Measurements from ENCODE around the gene JTB. TPM values are rescaled to one million over a fixed set of nuclear protein-coding genes. Genes with fewer than 3 reads are reported as not detected.
A peak's percentile ranks its signal among the peaks of the same experiment; 100 is the strongest.

Gene JTB
- total RNA-seq, 3 donors from 2014 or later (not counting 1 experiment from before 2014, with no cell fraction given): 96.9 to 107 (median 101) TPM

- Mint-ChIP-seq H3K36me3 (no peaks in the 10 kb centered on the region), H3K4me3 (no peak overlapping the region), H3K4me1 (peaks cover 15 to 19% of the 10 kb centered on the region in 2 donors), H3K27ac (peak overlapping the region; percentile 79 to 85), H3K27me3 (ENCODE audit: low read depth in 2 of 2) (no peaks in the 10 kb centered on the region), H3K9me3 (no peaks in the 10 kb centered on the region)
- Histone ChIP-seq H3K27ac (ENCODE audit: low read length) (no peak overlapping the region), H3K27me3 (ENCODE audit: control insufficient read depth, insufficient read depth, low read length) (no peaks in the 10 kb centered on the region), H3K36me3 (ENCODE audit: control insufficient read depth, insufficient read depth, low read length) (peaks cover 31% of the 10 kb centered on the region), H3K4me3 (ENCODE audit: low read length) (no peak overlapping the region), H3K9me3 (ENCODE audit: control insufficient read depth, insufficient read depth, low read length) (no peaks in the 10 kb centered on the region), H3K4me1 (ENCODE audit: control insufficient read depth, insufficient read depth, low read length) (peaks cover 4% of the 10 kb centered on the region)
- ATAC-seq (no peak), DNase-seq (no peak)
- 90% methylated on average over 4 of the region's 4 CpGs for WGBS (ENCODE audit: insufficient coverage)
- intact Hi-C loops (cut with micrococcal nuclease): no loop called here
- TF ChIP-seq CTCF (IDR thresholded peaks at IDR 0.05): no peak
Measured at GRCh38 chr1:153928791-153929341, 48.6 kb downstream of the JTB start.

- no peak overlapping the region for H3K4me3 ChIP-seq (ENCODE audit: low read length)
- intact Hi-C loops (cut with micrococcal nuclease): no loop called here
- H3K27me3 ChIP-seq (ENCODE audit: control insufficient read depth, insufficient read depth, low read length): no peaks in the 10 kb centered on the region
- H3K36me3 ChIP-seq (ENCODE audit: control insufficient read depth, insufficient read depth, low read length): peaks cover 24% of the 10 kb centered on the region
- Mint-ChIP-seq H3K27me3 (ENCODE audit: low read depth in 2 of 2) (no peaks in the 10 kb centered on the region), H3K4me1 (peaks cover 21 to 25% of the 10 kb centered on the region in 2 donors), H3K27ac (peak overlapping the region; percentile 79 to 85), H3K9me3 (no peaks in the 10 kb centered on the region), H3K36me3 (no peaks in the 10 kb centered on the region), H3K4me3 (no peak overlapping the region)
- peaks cover 9% of the 10 kb centered on the region for H3K4me1 ChIP-seq (ENCODE audit: control insufficient read depth, insufficient read depth, low read length)
- WGBS (ENCODE audit: insufficient coverage): 100% methylated on average over 1 of the region's 1 CpG
- ATAC-seq: no peak
- H3K9me3 ChIP-seq (ENCODE audit: control insufficient read depth, insufficient read depth, low read length): no peaks in the 10 kb centered on the region
- no peak for TF ChIP-seq CTCF (IDR thresholded peaks at IDR 0.05)
- no peak for DNase-seq
- H3K27ac ChIP-seq (ENCODE audit: low read length): no peak overlapping the region
Measured at GRCh38 chr1:153928245-153928644, 49.2 kb downstream of the JTB start.

GRCh38 chr1:153926405-153926804, 51.1 kb downstream of the JTB start:
- Mint-ChIP-seq H3K4me3 (no peak overlapping the region), H3K4me1 (peaks cover 32 to 35% of the 10 kb centered on the region in 2 donors), H3K27ac (peak overlapping the region in 1 of 2 donors; percentile 33), H3K36me3 (no peaks in the 10 kb centered on the region), H3K27me3 (ENCODE audit: low read depth in 2 of 2) (no peaks in the 10 kb centered on the region), H3K9me3 (no peaks in the 10 kb centered on the region)
- no peak for DNase-seq
- WGBS (ENCODE audit: insufficient coverage): 95% methylated on average over 4 of the region's 4 CpGs
- Histone ChIP-seq H3K27me3 (ENCODE audit: control insufficient read depth, insufficient read depth, low read length) (no peaks in the 10 kb centered on the region), H3K4me1 (ENCODE audit: control insufficient read depth, insufficient read depth, low read length) (peaks cover 16% of the 10 kb centered on the region), H3K4me3 (ENCODE audit: low read length) (no peak overlapping the region), H3K27ac (ENCODE audit: low read length) (no peak overlapping the region), H3K36me3 (ENCODE audit: control insufficient read depth, insufficient read depth, low read length) (peaks cover 11% of the 10 kb centered on the region), H3K9me3 (ENCODE audit: control insufficient read depth, insufficient read depth, low read length) (no peaks in the 10 kb centered on the region)
- intact Hi-C loops (cut with micrococcal nuclease): no loop called here
- no peak for ATAC-seq
- TF ChIP-seq CTCF (IDR thresholded peaks at IDR 0.05): no peak

Other genes starting within 250 kb of the JTB start
- gene INTS3, start 249.6 kb downstream of the JTB start, total RNA-seq: 10 to 100 TPM; 44.3 to 55.3 (median 44.5) TPM
- 100 to 1,000 TPM in 1 of 3 donors, 10 to 100 TPM in 2; 65.3 to 107 (median 89.8) TPM for gene SLC27A3, start 202.3 kb downstream of the JTB start, total RNA-seq
- gene GATAD2B, start 54.7 kb downstream of the JTB start, total RNA-seq: 10 to 100 TPM; 68.1 to 91.3 (median 75.5) TPM
- 100 to 1,000 TPM; 244 to 322 (median 291) TPM for gene DENND4B, start 31.0 kb downstream of the JTB start, total RNA-seq
- gene CRTC2, start 19.1 kb downstream of the JTB start, total RNA-seq: 100 to 1,000 TPM; 144 to 166 (median 154) TPM
- gene SLC39A1, start 14.1 kb downstream of the JTB start, total RNA-seq: 10 to 100 TPM; 20.7 to 21.5 (median 21.2) TPM
- gene CREB3L4, start 9.8 kb downstream of the JTB start, total RNA-seq: 10 to 100 TPM; 10.8 to 16.8 (median 10.9) TPM
- under 1 TPM in 2 of 3 donors, not detected in 1; 0.25 to 0.73 TPM for gene RAB13, start 8.7 kb upstream of the JTB start, total RNA-seq
- gene RPS27, start 13.1 kb upstream of the JTB start, total RNA-seq: 1,000 to 10,000 TPM; 2,073 to 2,763 (median 2,323) TPM
- gene NUP210L, start 177.4 kb upstream of the JTB start, total RNA-seq: under 1 TPM; 0.13 to 0.24 (median 0.18) TPM
- gene TPM3, start 214.4 kb upstream of the JTB start, total RNA-seq: 100 to 1,000 TPM; 516 to 622 (median 551) TPM
- gene CFAP141, start 228.7 kb upstream of the JTB start, total RNA-seq: 1 to 10 TPM in 1 of 3 donors, not detected in 2; 1.2 TPM
- gene UBAP2L, start 243.3 kb upstream of the JTB start, total RNA-seq: 100 to 1,000 TPM; 195 to 220 (median 218) TPM

All from natural killer cell (primary cell).